GM13977 (cell line): ENCODE measurements around the gene GIN1.

Experiments
- DNase-seq: peaks from one replicate; pipeline ENCODE4 v3.0.0; 2012; ENCODE audit warnings: low spot score
- CTCF ChIP-seq: IDR thresholded peaks from 2 replicates; pipeline ENCODE4 v1.5.1; 2012; ENCODE audit warnings: mild to moderate bottlenecking, control low read depth; ENCODE audit not compliant: insufficient read depth; ENCODE audit errors: extremely low read depth, missing control alignments
- in situ Hi-C: fragments of 300-500 bp; cut with MboI; formaldehyde crosslinking; loops from one replicate; pipeline ENCODE4 v1.12.0; 2022; ENCODE audit warnings: low sequenced_read_pairs, low pct_unique_long_range_greater_than_20kb, mixed read lengths, inconsistent platforms; ENCODE audit not compliant: unreplicated experiment

Gene GIN1

GRCh38 chr5:103101079-103101750 is 18.7 kb downstream of the GIN1 start:
- no peak for TF ChIP-seq CTCF
- DNase-seq, result no peak
- in situ Hi-C loops, result no loop called here

- TF ChIP-seq CTCF, result no peak
- in situ Hi-C loops, result no loop called here
- DNase-seq, result no peak
These were observed 20.9 kb downstream of the GIN1 start for GRCh38 chr5:103098993-103099392.

GRCh38 chr5:103094737-103095136 is 25.2 kb downstream of the GIN1 start:
- TF ChIP-seq CTCF, result no peak
- no peak for DNase-seq
- in situ Hi-C loops, result no loop called here

GRCh38 chr5:103093727-103094126 is 26.2 kb downstream of the GIN1 start:
- TF ChIP-seq CTCF, result no peak
- in situ Hi-C loops, result no loop called here
- DNase-seq, result no peak

GRCh38 chr5:103092676-103093075 is 27.3 kb downstream of the GIN1 start:
- no peak for DNase-seq
- TF ChIP-seq CTCF, result no peak
- in situ Hi-C loops, result no loop called here

GRCh38 chr5:103090791-103091190 is 29.1 kb downstream of the GIN1 start:
- no peak for DNase-seq
- TF ChIP-seq CTCF, result no peak
- in situ Hi-C loops, result no loop called here
